ENCODE measurements around the gene PRKN.

The PRKN gene

GRCh38 chr6:161432546-161432945 lies 1295.0 kb downstream of the PRKN start:
- TF ChIP-seq CTCF (IDR thresholded peaks at IDR 0.05; ENCODE audit: low read depth, low read length) = no peak
- H3K4me3 ChIP-seq (ENCODE audit: low read depth, low read length) = no peak overlapping the region

GRCh38 chr6:161429921-161430490 lies 1297.6 kb downstream of the PRKN start:
- no peak for TF ChIP-seq CTCF (IDR thresholded peaks at IDR 0.05; ENCODE audit: low read depth, low read length)

DNA sequence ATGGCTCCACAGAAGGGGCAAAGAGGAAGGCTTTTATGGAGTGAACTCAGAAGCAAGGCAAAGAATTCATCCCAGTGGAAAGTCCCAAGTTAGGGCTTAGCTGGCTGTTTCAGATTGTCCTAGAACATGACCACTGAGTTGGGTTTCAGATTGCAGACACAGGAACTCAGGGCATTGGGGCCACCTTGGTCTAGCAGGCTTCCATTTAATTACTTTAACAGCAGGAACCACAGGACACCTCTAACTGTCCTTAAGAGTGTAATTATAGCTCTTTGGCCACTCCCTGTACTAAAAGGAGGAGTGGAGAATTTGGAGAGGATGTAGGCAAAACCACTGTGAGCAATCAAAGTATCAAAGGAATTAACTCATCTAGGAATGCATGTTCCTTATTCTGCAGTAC lies 1303.1 kb downstream of the PRKN start:
- TF ChIP-seq CTCF (IDR thresholded peaks at IDR 0.05; ENCODE audit: low read depth, low read length) = no peak

More at GRCh38 chr6:161429921-161430490, 1297.6 kb downstream of the PRKN start:
- H3K4me3 ChIP-seq (ENCODE audit: low read depth, low read length) = no peak overlapping the region

GRCh38 chr6:161422710-161423680 lies 1304.6 kb downstream of the PRKN start:
- H3K4me3 ChIP-seq (ENCODE audit: low read depth, low read length) = no peak overlapping the region
- no peak for TF ChIP-seq CTCF (IDR thresholded peaks at IDR 0.05; ENCODE audit: low read depth, low read length)

More for the DNA sequence above, 1303.1 kb downstream of the PRKN start:
- H3K4me3 ChIP-seq (ENCODE audit: low read depth, low read length) = no peak overlapping the region

DNA sequence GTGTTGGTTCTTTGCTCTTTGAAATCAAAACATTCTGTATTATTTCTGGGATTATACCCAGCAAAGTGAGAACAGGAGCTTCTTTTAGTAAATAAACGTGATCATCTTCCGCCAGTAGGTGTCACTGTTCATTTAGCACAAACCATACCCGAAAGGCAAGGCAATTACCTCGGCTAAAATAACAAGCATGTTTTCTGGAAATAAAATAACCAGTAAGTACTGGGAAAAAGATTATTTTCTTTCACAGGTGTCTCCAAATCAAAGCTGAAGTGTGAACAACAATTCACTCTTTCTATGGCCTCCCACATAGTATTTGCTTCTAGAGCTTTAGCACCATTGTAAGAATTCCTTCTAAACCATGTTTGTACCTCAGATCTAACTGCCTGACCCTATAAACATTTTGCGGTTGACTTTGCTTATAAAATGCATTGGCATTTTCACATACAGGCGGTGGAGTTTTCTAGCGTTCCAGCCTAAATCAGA lies 1309.1 kb downstream of the PRKN start:
- peak; percentile 6; the same call in 1 of the 2 replicates for TF ChIP-seq CTCF (IDR thresholded peaks at IDR 0.05; ENCODE audit: low read depth, low read length)
- H3K4me3 ChIP-seq (ENCODE audit: low read depth, low read length) = no peak overlapping the region

DNA sequence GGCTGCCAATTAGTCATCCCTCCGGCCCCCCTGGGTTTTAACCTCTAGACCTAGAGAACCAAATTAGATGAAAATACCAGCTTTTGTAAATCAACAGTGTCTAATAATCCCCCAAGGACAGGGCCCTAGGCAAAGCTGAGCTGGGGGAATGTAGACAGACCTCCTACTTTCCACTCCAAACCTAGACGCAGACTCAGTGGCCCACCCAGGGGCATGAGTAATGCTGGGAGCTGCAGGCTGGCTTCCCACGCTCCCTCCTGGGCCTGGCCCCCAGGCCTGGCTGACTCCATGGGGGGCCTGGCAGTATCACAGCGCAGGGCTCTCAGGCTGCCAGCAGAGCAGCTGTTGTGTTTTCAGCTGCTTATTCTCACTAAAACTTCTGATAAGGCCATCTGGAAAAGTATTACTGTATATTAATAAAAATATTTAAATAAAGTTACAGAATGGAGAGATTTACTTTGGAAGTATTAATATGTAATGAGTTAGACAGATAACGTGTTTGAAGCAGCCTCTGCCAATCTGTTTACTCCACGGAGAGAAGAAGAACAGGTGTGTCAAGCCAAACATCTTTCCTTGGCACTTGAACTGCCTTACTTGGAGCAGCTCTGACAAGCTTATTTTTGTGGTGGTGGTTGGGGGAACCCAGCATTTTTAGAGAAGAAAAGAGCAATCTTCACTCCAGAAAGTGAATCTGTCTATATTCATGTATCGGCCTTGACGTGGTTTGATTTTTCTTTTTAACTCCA lies 1309.7 kb downstream of the PRKN start:
- H3K4me3 ChIP-seq (ENCODE audit: low read depth, low read length) = no peak overlapping the region
- TF ChIP-seq CTCF (IDR thresholded peaks at IDR 0.05; ENCODE audit: low read depth, low read length) = no peak

Measured in WI38 (cell line).